ENCODE data around the gene TBCK.

TBCK gene

DNA sequence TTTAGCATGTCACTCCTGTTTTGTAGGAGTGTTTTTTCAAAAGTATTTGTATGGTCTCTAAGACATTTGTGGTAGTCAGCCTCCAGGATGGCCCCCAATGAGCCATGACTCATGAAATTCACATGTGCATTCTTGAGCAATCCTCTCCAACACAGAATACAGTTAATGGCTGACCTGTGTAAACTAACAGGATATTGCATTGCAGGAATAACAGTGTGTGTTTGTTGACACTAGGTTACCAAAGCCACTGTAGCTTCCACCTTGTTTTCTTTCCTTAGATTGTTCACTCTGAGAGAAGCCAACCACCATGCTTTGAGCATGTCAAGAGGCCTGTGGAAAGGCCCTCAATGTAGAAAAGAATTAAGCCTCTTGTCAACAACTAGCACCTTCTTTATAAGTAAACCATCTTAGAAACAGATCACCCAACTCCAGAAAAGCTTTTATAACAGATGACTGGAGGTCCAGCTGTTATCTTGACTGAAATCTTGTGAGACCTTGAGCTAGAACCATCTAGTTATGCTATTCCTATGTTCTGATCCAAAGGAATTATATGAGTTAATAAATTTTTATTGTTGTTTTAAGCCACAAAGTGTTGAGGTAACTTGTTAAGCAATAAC, 28.5 kb downstream of the TBCK start:
- no peak overlapping the region for H3K27ac Mint-ChIP-seq
- H3K4me3 Mint-ChIP-seq = no peak overlapping the region
- DNase-seq = no peak
- CTCF ChIA-PET = no interaction called here
- H3K27me3 Mint-ChIP-seq = no peaks in the 10 kb centered on the region
- peaks cover 9% of the 10 kb centered on the region for H3K36me3 Mint-ChIP-seq
- H3K4me1 Mint-ChIP-seq = no peaks in the 10 kb centered on the region
- no peaks in the 10 kb centered on the region for H3K9me3 Mint-ChIP-seq

- no peak for DNase-seq
- CTCF ChIA-PET = no interaction called here
- Mint-ChIP-seq H3K27ac (no peak overlapping the region), H3K4me1 (no peaks in the 10 kb centered on the region), H3K36me3 (peaks cover 11% of the 10 kb centered on the region), H3K4me3 (no peak overlapping the region), H3K9me3 (no peaks in the 10 kb centered on the region), H3K27me3 (no peaks in the 10 kb centered on the region)
These were observed 29.4 kb downstream of the TBCK start for GRCh38 chr4:106286611-106287010.

DNA sequence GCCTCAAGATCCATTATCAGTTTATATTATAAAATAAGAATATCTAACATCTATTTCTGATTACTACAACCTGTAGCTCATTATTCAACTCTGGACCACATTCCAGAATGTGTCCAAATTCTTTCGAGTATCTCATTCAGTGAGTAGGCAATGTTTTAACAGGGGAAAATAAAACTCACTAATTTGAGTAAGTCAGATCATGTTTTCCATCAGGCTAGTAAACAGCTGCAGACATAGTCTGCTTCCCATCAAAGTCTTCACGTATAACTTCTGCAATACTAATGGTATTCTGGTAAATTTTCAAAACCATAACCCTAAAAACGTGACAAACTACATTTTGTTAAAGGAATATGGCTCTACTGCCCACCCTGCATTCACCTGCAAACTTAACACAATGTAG, 31.8 kb downstream of the TBCK start:
- H3K36me3 Mint-ChIP-seq = peaks cover 9% of the 10 kb centered on the region
- H3K9me3 Mint-ChIP-seq = no peaks in the 10 kb centered on the region
- H3K27me3 Mint-ChIP-seq = no peaks in the 10 kb centered on the region
- no peak overlapping the region for H3K4me3 Mint-ChIP-seq
- no peak overlapping the region for H3K27ac Mint-ChIP-seq
- DNase-seq = no peak
- H3K4me1 Mint-ChIP-seq = no peaks in the 10 kb centered on the region
- CTCF ChIA-PET = no interaction called here

- Mint-ChIP-seq H3K9me3 (no peaks in the 10 kb centered on the region), H3K4me3 (no peak overlapping the region), H3K36me3 (peaks cover 6% of the 10 kb centered on the region), H3K4me1 (no peaks in the 10 kb centered on the region), H3K27me3 (no peaks in the 10 kb centered on the region), H3K27ac (no peak overlapping the region)
- no peak for DNase-seq
- CTCF ChIA-PET = no interaction called here
These were observed 38.8 kb downstream of the TBCK start for GRCh38 chr4:106277140-106277675.

- Mint-ChIP-seq H3K4me3 (no peak overlapping the region), H3K27me3 (no peaks in the 10 kb centered on the region), H3K4me1 (no peaks in the 10 kb centered on the region), H3K36me3 (peaks cover 4% of the 10 kb centered on the region), H3K27ac (no peak overlapping the region), H3K9me3 (no peaks in the 10 kb centered on the region)
- no peak for DNase-seq
- CTCF ChIA-PET = no interaction called here
These were observed 42.2 kb downstream of the TBCK start for GRCh38 chr4:106273831-106274230.

DNA sequence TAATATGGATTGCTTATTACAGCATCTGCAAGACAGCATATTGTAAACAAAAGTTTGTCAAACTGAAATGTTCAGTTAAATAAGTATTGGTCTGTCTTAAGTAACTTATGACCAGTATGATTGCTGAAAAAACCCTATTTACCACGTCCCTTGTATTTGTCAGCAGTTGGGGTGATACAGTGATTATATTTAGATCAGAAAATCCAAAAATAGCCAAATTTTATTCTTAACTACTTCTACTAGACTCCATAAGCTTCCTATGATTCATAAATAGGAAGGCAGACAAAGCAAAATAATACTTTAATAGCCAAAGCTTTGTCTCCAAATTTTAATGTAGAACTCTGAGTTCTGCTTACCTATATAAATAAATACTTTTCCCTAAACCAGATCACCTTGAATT, 45.3 kb downstream of the TBCK start:
- Mint-ChIP-seq H3K27ac (no peak overlapping the region), H3K4me3 (no peak overlapping the region), H3K4me1 (no peaks in the 10 kb centered on the region), H3K27me3 (no peaks in the 10 kb centered on the region), H3K9me3 (no peaks in the 10 kb centered on the region), H3K36me3 (peaks cover 4% of the 10 kb centered on the region)
- no peak for DNase-seq
- CTCF ChIA-PET = no interaction called here

DNA sequence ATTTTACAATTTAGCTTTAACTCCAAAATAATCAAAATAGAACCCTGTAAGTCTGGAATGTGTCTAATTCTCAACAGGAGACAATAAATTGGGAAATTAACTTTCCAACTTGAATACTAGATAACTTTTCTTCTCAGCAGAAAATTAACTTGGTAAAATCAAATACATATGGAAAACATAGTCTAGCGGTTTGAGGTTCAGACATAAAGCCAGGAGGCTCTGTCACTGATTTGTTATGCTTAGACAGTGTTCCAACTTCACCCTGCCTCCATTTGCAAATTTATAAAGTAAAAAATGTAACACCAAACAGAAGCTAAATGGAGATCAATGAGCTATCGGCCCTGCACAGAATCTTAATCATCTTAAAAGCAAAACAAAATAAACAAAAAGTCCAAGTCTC, 46.3 kb downstream of the TBCK start:
- CTCF ChIA-PET = no interaction called here
- Mint-ChIP-seq H3K27me3 (no peaks in the 10 kb centered on the region), H3K9me3 (no peaks in the 10 kb centered on the region), H3K4me3 (no peak overlapping the region), H3K36me3 (peaks cover 4% of the 10 kb centered on the region), H3K4me1 (no peaks in the 10 kb centered on the region), H3K27ac (no peak overlapping the region)
- DNase-seq = no peak

DNA sequence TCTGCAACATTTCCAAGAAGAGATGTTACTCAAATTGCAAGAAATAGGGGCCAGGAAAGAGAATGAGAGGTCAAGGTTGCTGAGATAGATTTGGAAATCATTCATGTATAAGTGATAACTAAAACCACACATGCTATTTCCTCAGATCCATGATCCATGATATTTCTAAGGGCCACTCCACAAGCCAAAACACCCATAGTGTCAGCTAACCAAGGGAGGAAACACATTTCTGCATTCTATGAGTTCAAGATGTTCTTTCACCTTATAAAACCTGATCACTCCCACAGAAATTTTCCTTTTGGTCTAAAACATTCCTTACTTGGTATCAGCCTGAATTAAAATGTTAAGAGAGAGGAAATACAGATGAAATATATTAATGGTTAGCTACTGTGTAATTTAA, 47.2 kb downstream of the TBCK start:
- Mint-ChIP-seq H3K9me3 (no peaks in the 10 kb centered on the region), H3K4me3 (no peak overlapping the region), H3K27ac (no peak overlapping the region), H3K36me3 (no peaks in the 10 kb centered on the region), H3K4me1 (no peaks in the 10 kb centered on the region), H3K27me3 (no peaks in the 10 kb centered on the region)
- CTCF ChIA-PET = no interaction called here
- no peak for DNase-seq

DNA sequence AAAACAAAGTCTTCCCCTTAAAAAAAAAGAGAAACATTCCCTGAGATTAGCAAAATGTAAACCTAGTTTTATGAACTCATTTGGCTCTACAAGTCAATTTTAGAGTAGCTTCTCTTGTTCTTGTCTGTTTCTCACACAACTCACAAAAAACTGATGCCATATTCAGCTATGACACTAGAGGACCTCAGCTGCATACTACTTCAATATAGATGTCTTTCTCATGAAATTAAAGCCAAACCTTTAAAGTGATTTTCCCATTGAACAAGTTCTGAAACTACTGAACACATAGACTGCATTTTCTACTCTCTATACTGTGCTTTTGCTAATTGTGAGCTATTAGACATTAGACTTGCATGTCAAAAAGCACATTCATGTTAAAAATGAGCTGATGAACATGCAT, 49.8 kb downstream of the TBCK start:
- Mint-ChIP-seq H3K9me3 (no peaks in the 10 kb centered on the region), H3K36me3 (no peaks in the 10 kb centered on the region), H3K4me1 (no peaks in the 10 kb centered on the region), H3K27ac (no peak overlapping the region), H3K4me3 (no peak overlapping the region), H3K27me3 (no peaks in the 10 kb centered on the region)
- no peak for DNase-seq
- CTCF ChIA-PET = interaction anchor here (1.0 to 1.4 kb wide), 4 partner anchors 49 to 237 kb away, joined by 3 to 5 read pairs (median 3); partner anchors contain the start of gene TBCK

DNA sequence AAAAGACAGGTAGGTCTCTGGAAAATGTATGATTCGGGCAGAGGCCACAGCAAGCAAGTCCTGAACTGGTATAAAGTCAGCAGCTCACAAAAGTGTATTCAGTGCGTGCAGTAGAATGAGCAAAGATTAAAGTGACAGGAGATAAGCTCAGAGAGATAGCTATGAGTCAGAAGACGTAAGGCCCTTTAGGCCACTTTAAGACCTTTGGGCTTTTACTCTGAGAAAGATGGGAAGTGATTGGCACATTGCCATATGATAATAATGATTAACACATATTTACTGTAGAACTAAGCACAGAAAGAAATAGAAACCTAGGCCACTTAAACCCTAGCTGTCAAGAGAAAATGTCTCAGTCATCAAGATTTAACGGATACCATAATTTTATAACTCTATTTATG, 51.7 kb downstream of the TBCK start:
- CTCF ChIA-PET = no interaction called here

GRCh38 chr4:106263594-106264330, 52.2 kb downstream of the TBCK start:
- no peak overlapping the region for H3K4me3 Mint-ChIP-seq
- H3K27me3 Mint-ChIP-seq = no peaks in the 10 kb centered on the region
- CTCF ChIA-PET = no interaction called here
- H3K4me1 Mint-ChIP-seq = no peaks in the 10 kb centered on the region
- no peak for DNase-seq
- H3K9me3 Mint-ChIP-seq = no peaks in the 10 kb centered on the region
- no peak overlapping the region for H3K27ac Mint-ChIP-seq
- H3K36me3 Mint-ChIP-seq = no peaks in the 10 kb centered on the region

More for the DNA sequence above, 51.7 kb downstream of the TBCK start:
- no peaks in the 10 kb centered on the region for H3K27me3 Mint-ChIP-seq
- H3K27ac Mint-ChIP-seq = no peak overlapping the region
- no peaks in the 10 kb centered on the region for H3K36me3 Mint-ChIP-seq
- no peaks in the 10 kb centered on the region for H3K4me1 Mint-ChIP-seq
- no peak for DNase-seq
- no peak overlapping the region for H3K4me3 Mint-ChIP-seq
- H3K9me3 Mint-ChIP-seq = no peaks in the 10 kb centered on the region

- H3K36me3 Mint-ChIP-seq = no peaks in the 10 kb centered on the region
- no peak for DNase-seq
- no peak overlapping the region for H3K27ac Mint-ChIP-seq
- H3K9me3 Mint-ChIP-seq = no peaks in the 10 kb centered on the region
- H3K4me1 Mint-ChIP-seq = no peaks in the 10 kb centered on the region
- CTCF ChIA-PET = no interaction called here
- no peaks in the 10 kb centered on the region for H3K27me3 Mint-ChIP-seq
- no peak overlapping the region for H3K4me3 Mint-ChIP-seq
These were observed 54.0 kb downstream of the TBCK start for GRCh38 chr4:106261980-106262379.

- Mint-ChIP-seq H3K27me3 (no peaks in the 10 kb centered on the region), H3K4me1 (no peaks in the 10 kb centered on the region), H3K4me3 (no peak overlapping the region), H3K9me3 (no peaks in the 10 kb centered on the region), H3K36me3 (no peaks in the 10 kb centered on the region), H3K27ac (no peak overlapping the region)
- CTCF ChIA-PET = no interaction called here
- no peak for DNase-seq
These were observed 57.6 kb downstream of the TBCK start for GRCh38 chr4:106258145-106259045.

DNA sequence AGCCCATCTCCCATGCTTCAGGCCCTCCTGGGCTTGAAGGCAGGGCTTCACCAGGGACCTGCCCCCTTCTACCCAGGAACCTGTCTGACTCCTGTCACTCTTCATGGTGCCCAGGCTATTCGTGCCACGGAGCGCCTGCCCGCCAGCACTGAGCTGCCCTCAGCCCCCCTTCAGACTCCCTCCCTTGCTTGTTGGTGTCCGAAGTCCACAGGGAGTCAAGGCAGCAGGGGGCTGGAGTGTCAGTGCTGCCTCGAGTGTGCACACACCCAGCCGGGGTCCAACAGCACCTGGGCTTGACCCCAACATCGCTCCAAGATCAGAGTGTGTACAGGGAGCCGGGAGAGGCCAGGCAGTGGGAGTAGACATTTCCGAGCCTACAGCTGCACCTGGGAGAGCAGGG, 59.8 kb downstream of the TBCK start:
- DNase-seq = no peak
- CTCF ChIA-PET = no interaction called here
- H3K4me3 Mint-ChIP-seq = no peak overlapping the region
- no peaks in the 10 kb centered on the region for H3K36me3 Mint-ChIP-seq
- no peaks in the 10 kb centered on the region for H3K4me1 Mint-ChIP-seq
- H3K9me3 Mint-ChIP-seq = no peaks in the 10 kb centered on the region
- H3K27me3 Mint-ChIP-seq = no peaks in the 10 kb centered on the region
- H3K27ac Mint-ChIP-seq = no peak overlapping the region
